WTC11 (cell line): ENCODE results near the gene SUCLG2.
"Not testable (repeated sequence)": the region's sequence is repeated elsewhere in the genome, so short reads cannot be mapped to it uniquely, and the experiment has no call there.

ENCODE experiments used
- CTCF ChIP-seq: fragments of 200-600 bp; IDR thresholded peaks from 2 replicates; pipeline ENCODE4 v1.8.0; 2022; ENCODE audit warnings: antibody characterized with exemption
- EMX1 ChIP-seq: fragments of 250-450 bp; sonication (Bioruptor Pico); IDR thresholded peaks from 2 replicates; pipeline ENCODE4 v1.8.0; 2021; ENCODE audit warnings: mild to moderate bottlenecking
- FOXK1 ChIP-seq: sonication (generic); formaldehyde crosslinking; IDR thresholded peaks from 2 replicates; pipeline ENCODE4 v1.8.0; 2022; ENCODE audit warnings: mild to moderate bottlenecking, moderate library complexity, missing genetic modification reagents
- JUN ChIP-seq: sonication (generic); formaldehyde crosslinking; IDR thresholded peaks from 2 replicates; pipeline ENCODE4 v1.8.0; 2023; ENCODE audit warnings: mild to moderate bottlenecking, missing genetic modification reagents
- NFE2L1 ChIP-seq: sonication (generic); formaldehyde crosslinking; IDR thresholded peaks from 2 replicates; pipeline ENCODE4 v1.8.1; 2023; ENCODE audit warnings: missing genetic modification reagents
- NFYB ChIP-seq: sonication (generic); formaldehyde crosslinking; conservative IDR thresholded peaks from 2 replicates; pipeline ENCODE4 v1.8.0; 2022; ENCODE audit warnings: low read depth, missing genetic modification reagents
- ZNF263 ChIP-seq: sonication (generic); formaldehyde crosslinking; IDR thresholded peaks from 2 replicates; pipeline ENCODE4 v1.8.1; 2022; ENCODE audit warnings: low read depth, mild to moderate bottlenecking, moderate library complexity, missing genetic modification reagents
- TF ChIP-seq, protein P1 (sequence below): sonication (generic); formaldehyde crosslinking; IDR thresholded peaks from 2 replicates; pipeline ENCODE4 v1.8.1; 2022; ENCODE audit warnings: mild to moderate bottlenecking, moderate library complexity, missing genetic modification reagents

DNA sequence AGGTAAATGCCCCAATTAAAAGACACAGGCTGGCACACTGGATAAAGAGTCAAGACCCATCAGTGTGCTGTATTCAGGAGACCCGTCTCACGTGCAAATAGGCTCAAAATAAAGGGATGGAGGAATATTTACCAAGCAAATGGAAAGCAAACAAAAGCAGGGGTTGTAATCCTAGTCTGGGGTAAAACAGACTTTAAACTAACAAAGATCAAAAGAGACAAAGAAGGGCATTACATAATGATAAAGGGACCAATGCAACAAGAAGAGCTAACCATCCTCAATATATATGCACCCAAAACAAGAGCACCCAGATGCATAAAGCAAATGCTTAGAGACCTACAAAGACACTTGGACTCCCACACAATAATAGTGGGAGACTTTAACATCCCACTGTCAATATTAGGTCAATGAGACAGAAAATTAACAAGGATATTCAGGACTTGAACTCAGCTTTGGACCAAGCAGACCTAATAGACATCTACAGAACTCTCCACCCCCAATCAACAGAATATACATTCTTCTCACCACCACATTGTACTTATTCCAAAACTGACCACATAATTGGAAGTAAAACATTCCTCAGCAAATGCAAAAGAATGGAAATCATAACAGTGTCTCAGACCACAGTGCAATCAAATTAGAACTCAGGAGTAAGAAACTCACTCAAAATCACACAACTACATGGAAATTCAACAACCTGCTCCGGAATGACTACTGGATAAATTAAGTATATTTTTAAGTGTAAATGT is 111.7 kb downstream of the SUCLG2 start:
- TF ChIP-seq EMX1 (CRISPR knock-in tag); CTCF; NFYB (CRISPR knock-in tag); JUN (CRISPR knock-in tag); NFE2L1 (CRISPR knock-in tag); FOXK1 (CRISPR knock-in tag); ZNF263 (CRISPR knock-in tag): not testable (repeated sequence)
- TF ChIP-seq, protein P1, sequence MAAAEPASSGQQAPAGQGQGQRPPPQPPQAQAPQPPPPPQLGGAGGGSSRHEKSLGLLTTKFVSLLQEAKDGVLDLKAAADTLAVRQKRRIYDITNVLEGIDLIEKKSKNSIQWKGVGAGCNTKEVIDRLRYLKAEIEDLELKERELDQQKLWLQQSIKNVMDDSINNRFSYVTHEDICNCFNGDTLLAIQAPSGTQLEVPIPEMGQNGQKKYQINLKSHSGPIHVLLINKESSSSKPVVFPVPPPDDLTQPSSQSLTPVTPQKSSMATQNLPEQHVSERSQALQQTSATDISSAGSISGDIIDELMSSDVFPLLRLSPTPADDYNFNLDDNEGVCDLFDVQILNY (CRISPR knock-in tag), result not testable (repeated sequence)
